Inflammatory macrophage treated with lipopolysaccharide for 4 hours (primary cell): ENCODE data around the gene SLC35C1.

Source experiments
- DNase-seq: peaks from one replicate; pipeline ENCODE4 v3.0.0-alpha.2; 2020

Gene SLC35C1

GRCh38 chr11:45804761-45805304 is at the start of gene SLC35C1:
Gene SLC35C1, plus strand, starts transcription at chr11:45805149. Its CDS starts 653 bp downstream, at chr11:45805802.
- DNase-seq, result peak; percentile 97

DNA sequence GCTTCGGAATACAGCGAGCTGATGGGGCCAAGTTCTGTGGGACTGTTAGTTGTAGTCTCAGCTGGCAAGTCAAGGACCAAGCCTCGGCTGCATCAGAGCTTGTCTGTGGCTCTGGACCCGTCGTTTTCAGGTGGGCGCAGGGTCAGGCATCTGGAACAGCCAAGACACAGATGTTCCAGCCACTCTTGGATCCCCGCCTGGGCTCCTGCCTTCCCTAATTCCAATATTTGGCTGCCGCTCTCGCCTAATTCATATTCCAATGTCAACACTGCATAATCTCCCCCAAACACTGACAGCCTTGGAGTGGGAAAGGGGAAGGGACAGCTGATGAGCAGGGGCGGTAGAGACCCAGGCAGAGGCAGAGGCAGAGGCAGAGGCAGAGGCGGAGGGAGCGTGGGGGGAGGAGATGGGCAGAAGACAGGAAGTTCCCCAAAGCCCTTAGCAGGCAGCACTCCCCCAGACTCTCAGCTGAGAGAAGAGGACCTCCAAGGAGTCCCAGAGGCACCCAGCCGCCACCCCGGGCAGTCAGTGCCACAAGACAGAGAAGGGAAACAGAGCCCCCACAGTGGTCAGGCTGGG is 49.6 kb upstream of the SLC35C1 start:
- no peak for DNase-seq

DNA sequence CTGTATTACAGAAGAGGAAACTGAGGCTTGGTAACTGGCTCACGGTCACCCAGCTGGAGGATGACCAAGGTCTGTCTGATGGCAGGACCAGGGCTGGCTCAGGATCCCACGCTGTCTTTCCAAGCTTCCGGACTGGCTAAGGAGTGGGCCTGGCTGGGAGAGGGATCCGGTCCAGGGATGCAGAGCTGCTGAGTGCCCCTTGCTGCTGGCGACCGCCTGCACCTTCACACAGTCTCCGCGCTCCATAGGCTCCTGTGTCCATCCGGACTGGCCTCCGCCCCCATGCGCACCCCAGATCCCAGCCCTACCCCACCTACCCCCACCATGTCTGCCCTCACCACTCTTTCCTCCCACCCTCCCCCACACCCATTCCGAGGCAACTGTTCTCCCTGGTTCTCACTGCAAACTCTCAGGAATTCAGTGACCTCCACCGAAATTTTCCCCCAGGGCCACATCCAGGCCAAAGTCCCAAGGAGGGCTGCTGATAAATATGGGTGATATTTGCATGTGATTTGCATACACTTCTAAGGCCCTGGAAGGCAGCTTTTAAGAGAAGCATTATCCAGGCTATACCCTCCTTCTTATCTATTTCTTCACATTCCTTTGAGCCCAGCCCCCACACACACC is 48.5 kb upstream of the SLC35C1 start:
- DNase-seq, result no peak

- no peak for DNase-seq
These were observed 47.3 kb upstream of the SLC35C1 start for GRCh38 chr11:45757672-45758071.

DNA sequence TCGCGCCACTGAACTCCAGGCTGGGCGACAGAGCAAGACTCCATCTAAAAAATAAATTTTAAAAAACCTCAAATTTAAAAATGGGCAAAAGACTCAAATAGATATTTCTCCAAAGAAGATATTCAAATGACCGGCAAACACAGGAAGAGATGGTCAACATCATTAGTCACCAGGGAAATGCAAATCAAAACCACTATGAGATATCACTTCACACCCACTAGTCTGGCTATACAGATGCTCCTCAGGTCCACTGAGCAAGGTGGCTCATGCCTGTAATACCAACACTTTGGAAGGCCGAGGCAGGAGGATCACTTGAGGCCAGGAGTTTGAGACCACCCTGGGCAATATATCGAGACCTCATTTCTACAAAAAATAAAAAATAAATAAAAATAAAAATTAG is 43.3 kb upstream of the SLC35C1 start:
- no peak for DNase-seq

- DNase-seq, result no peak
These were observed 39.8 kb upstream of the SLC35C1 start for GRCh38 chr11:45765107-45765668.

DNA sequence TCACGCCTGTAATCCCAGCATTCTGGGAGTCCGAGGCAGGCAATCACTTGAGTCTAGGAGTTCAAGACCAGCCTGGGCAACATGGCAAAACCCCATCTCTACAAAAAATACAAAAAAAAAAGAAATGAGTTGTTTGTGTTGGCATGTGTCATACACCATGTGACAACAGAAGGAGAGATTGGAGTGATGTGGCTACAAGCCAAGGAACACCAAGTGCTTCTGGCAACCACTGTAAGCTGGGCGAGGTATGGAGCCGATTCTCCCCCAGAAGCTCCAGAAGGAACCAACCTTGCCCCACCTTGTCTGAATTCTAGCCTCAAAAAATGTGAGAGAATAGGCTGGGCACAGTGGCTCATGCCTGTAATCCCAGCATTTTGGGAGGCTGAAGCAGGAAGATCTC is 39.1 kb upstream of the SLC35C1 start:
- DNase-seq, result no peak

DNA sequence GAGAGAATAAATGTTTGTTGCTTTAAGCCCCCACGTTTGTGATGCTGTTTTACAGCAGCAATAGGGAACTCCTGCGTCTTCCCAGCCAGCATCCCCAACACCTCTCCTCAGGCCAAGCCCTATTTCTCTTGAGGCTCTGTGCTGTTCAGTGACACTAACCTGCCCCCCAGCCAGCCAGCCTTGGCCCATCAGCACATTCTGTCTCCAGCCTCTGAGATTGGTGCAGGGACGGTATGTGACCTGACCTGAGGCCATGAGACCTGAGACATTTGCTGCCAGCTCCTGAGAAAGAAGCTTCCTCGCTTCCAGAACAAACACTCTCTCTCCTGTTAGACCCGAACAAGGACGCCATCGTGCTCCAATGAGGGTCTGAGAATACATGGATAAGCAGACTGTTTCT is 38.5 kb upstream of the SLC35C1 start:
- DNase-seq, result no peak

DNA sequence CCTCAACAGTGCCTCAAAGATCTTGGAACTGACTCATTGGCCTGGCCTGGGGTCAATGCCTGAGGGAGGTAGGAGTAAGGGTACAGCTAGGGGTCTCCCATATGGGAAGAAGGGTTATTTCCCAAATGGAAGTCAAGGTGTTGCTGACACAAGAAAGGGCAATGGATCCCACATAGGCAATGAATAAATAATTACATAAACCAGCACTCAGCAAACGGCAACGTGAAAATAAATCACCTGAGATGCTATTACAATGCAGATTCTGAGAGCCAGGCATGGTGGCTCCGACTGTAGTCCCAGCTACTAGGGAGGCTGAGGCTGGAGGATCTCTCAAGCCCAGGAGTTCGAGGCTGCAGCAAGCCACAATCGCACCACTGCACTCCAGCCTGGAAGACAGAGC is 36.5 kb upstream of the SLC35C1 start:
- DNase-seq, result no peak

DNA sequence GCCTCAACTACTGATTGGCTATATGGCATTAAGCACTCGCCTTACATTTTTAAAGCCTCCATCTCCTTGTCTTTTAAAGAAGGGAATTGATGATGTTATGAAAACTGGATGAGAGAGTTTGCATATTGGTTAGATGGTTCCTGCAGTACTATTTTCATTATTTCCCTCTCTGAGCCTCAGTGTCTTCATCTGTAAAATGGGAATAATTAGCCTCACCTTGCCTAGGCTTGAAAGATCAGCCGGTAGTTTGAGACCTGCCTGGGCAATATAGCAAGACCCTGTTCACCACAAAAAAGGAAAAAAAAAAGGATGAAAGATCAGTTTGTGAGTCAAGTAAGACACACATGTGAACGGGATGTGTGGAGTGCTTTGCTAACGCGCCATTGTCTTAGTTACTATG is 35.0 kb upstream of the SLC35C1 start:
- DNase-seq, result no peak

DNA sequence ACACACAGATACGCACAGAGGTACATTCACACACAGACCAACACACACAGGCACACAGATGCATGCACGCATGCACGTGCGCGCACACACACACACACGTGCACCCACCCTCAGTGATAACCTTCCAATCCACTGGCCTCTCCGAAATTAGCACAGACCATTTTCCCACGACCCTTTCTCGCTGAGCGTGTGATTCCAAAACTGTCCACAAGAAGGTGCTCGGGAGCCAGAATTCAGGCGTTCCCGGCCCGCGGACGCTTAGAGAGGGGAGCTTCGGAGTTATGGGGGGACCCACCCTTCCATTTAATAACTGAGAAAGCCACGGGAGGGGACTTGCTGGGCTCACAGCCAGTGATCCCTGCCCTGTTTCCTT is 33.8 kb upstream of the SLC35C1 start:
- DNase-seq, result peak; percentile 53

DNA sequence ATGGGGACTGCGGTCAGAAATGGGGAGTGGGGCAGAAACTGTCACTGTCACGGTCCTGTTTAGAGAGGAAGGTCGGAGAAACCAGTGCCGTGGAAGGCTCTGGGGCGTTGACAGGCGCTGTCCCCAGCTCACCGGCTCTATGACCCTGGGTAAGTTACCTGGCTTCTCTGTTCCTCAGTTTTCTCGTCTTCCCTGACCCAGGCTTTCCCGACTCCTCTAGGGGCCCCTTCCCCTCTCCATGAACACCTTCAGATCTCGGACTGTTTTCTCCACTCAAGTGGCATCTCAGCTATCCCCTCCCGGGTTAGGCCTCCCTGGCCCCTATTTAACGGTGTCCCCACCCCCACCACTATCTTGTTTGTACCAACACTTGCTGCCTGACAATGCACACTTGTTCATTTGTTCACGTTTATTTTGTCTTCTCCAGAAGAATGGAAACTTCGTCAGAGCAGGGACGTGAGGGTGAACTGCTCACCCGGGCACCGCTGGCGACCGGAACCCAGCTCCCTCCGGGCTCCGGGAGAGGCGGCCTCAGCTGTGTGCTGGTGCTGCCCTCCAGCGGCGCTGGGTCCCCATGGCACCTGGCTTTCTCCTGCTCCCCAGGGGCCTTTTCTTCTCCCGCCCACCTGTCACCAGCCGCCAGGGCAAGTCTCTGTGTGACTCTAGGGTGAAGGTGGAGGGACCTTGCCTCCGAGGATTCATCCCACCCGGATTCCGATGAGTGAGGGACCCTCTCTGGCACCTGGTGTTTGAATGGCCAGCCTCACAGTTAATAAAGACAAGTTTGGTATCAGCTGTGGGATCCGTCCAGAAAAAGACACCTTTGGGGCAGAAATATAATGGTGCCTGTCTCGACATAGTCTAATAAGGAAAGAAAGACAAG is 33.1 kb upstream of the SLC35C1 start:
- DNase-seq, result peak; percentile 78

DNA sequence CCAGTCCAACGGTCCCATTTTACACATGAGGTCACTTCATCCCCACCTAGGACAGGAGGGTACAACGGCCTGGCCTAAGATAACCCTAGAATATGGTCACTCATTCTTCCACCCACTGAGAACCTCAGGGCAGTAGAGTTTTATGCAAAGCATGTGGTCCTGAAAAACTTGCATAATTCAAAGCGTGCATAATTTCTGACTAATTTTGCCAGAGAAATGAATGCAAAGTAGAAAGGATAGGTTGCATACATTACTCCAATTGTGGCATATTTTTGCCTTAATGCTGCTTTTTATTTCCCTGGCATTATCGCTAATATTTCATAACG is 32.5 kb upstream of the SLC35C1 start:
- DNase-seq, result no peak

GRCh38 chr11:45772986-45773785 is 31.8 kb upstream of the SLC35C1 start:
- no peak for DNase-seq

- no peak for DNase-seq
These were observed 30.9 kb upstream of the SLC35C1 start for GRCh38 chr11:45773786-45774655.

GRCh38 chr11:45774786-45775185 is 30.2 kb upstream of the SLC35C1 start:
- DNase-seq, result no peak

DNA sequence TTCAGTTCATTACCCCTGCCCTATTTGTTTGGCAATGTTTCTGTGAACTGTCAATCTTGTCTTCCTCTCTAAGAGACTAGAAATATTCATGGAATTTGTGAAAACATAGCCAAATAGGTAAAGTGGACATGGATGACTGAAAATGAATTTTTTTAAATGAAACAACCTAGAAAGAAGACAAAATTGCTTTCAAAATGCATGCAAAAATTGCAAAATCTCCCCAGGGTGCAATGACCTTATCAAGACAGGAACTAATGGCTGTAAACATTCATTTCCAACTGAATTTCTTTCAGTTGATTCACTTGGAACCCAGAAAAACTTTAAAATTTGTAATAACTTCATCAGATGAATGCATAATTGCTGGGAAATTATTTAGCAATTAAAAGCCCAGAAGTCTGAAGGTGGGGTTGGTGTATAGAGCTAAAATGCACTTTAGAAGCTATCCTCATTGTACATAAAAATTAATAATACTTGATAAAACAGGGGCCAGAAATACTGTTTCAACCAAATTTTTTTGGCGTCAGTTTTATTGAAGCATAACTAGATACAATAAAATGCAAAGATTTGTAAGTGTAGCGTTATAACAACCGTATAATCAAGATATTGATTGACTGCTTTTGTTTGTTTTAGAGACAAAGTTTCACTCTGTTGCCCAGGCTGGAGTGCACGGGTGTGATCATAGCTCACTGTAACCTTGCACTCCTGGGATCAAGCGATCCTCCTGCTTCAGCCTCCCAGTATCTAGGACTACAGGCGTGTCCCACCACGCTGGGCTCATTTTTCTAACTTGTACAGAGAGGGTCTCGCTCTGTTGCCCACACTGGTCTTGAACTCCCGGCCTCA is 27.6 kb upstream of the SLC35C1 start:
- peak; percentile 9 for DNase-seq

- no peak for DNase-seq
These were observed 26.6 kb upstream of the SLC35C1 start for GRCh38 chr11:45778341-45778740.

DNA sequence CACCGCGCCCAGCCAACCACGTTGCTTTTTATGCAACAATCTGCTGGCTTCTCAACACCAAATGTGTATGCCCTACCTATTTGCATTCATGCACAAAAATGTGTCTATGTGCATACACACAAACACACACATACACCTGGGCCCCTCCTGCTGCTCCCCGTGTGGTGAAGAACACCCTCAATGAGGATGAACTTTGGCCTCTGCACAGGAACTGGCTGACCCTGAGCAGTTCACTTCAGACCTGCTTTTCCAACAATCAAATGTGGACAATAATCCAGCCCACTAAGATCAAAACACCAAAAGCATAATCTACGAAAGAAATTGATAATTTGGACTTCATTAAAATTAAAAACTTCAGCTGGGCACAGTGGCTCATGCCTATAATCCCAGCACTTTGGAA is 25.3 kb upstream of the SLC35C1 start:
- DNase-seq, result no peak

DNA sequence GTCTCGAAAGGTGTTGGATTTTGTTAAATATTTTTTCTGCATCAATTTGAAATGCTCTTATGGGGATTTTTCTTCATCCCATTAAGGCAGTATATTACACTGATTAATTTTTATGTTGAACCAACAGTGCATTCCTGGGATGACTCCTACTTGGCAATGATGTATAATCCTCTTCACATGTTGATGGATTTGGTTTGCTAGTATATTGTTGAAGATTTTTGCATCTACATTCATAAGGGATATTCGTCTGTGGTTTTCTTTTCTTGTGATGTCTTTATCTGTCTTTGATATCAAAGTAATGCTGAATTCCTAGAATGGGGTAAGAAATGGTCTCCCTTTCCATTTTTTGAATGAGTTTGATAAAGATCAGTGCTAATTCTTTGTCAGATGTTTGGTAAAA is 18.7 kb upstream of the SLC35C1 start:
- no peak for DNase-seq

DNA sequence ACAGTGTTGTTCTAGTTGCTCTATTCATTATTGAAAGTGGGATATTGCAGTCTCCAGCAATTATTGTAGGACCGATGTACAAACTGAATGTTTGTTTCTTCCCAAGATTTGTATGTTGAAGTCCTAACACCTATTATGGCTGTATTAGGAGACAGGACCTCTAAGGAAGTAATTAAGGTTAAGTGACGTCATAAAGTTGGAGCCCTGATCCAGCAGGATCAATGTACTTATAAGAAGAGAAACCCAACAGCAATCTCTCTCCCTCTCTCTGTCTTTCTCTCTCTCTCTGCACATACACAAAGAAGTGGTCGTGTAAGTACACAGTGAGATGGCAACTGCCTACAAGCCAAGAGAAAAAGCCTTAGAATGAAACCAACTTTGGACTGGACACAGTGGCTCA is 16.1 kb upstream of the SLC35C1 start:
- DNase-seq, result no peak
